Stimulated activated naive CD8-positive, alpha-beta T cell treated with anti-CD3 and anti-CD28 coated beads, Interleukin-15, Interleukin-2, amounts not matched to agents 100 U/mL and 50 U/mL, for 24 hours (primary cell): ENCODE results near the gene YPEL3.

Experiments
- ATAC-seq: fragments of 150-1000 bp; cut with Tn5 transposase; one replicate; pipeline ENCODE4 v1.10.0; 2021
- DNase-seq: peaks from one replicate; pipeline ENCODE4 v3.0.0; 2021

YPEL3 gene

DNA sequence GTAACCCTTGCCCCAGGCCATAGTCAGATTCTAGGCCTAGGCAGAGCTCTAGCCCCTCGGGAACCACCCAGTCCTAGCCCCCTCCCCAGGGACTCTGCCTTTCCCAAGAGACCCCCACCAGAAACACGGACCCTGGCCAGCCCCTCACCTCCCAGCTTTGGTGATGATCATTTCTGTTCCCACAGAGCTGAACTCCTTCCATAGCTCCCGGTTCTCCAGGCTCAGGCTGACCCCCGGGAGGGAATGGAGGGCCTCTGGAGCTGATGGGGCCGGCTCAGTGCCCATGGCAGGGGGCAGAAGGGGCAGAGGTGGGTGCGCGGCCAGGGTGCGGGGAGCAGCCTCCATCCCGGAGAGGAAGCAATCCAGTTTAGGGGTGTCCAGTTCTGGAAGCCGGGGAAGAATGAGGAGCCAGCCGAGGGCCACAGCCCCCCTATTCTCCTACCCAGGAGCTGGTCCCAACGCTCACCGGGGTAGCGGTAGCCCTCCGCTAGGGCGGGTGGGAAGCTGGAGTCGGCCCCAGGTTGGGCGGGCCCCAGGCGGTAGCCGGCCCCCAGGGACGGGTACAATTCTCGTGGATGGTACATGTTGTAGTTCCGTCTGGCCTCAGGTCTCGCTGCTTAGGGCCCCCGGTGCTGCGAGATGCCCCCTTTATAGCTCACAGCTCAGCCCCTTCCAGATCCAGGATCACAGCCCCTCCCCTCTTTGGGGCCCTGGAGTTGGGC lies 5.2 kb downstream of the YPEL3 start:
- DNase-seq (no peak), ATAC-seq (no peak)

GRCh38 chr16:30088832-30089624 lies 7.0 kb downstream of the YPEL3 start:
- DNase-seq (no peak), ATAC-seq (no peak)

- no peak for DNase-seq
- no peak for ATAC-seq
Observed at GRCh38 chr16:30088237-30088831, 7.7 kb downstream of the YPEL3 start.

DNA sequence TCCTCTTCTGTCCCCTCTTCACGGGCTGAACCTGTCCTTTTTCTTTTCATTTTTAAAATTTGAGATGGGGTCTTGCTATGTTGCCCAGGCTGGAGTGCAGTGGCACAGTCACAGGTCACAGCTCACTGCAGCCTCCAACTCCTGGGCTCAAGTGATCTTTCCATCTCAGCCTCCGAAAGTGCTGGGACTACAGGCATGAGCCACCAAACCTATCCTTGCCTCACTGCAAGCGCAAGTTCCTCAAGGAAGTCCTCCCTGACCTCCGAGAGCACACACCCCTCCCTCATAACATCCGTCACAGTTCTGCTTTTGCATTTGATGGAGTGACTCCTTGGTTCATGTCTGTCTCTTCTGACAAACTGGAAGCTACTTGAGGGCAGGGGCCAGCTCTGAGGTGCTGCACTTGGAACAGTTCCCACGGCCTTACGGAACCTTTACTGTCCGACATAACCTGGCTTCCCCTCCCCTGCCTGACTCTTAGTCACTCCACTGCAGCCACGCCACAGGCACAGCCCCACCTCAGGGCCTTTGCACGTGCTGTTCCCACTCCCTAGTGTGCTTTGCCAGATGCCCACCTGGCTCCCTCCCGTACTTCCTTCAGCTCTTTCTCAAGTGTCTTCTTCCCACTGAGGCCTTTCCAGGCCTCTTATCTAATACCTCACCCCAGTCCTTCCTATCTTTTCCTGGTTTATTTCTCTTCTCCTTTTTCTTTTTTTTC lies 8.7 kb downstream of the YPEL3 start:
- no peak for DNase-seq
- no peak for ATAC-seq

GRCh38 chr16:30086291-30087140 lies 9.5 kb downstream of the YPEL3 start:
- no peak for ATAC-seq

GRCh38 chr16:30085820-30086219 lies 10.2 kb downstream of the YPEL3 start:
- ATAC-seq: no peak
- no peak for DNase-seq

More at GRCh38 chr16:30086291-30087140, 9.5 kb downstream of the YPEL3 start:
- DNase-seq: no peak

GRCh38 chr16:30085247-30085646 lies 10.8 kb downstream of the YPEL3 start:
- DNase-seq: no peak
- ATAC-seq: no peak

DNA sequence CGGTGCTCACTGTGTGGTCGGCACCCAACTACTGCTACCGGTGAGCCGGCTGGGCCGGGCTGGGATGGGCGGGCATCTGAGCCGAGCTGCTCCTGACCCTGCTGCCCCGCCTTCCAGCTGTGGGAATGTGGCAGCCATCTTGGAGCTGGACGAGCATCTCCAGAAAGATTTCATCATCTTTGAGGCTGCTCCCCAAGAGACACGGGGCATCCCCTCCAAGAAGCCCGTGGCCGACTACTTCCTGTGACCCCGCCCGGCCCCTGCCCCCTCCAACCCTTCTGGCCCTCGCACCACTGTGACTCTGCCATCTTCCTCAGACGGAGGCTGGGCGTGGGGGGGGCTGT lies 11.2 kb downstream of the YPEL3 start:
- DNase-seq: no peak
- ATAC-seq: no peak

GRCh38 chr16:30084096-30084815 lies 11.8 kb downstream of the YPEL3 start:
- no peak for ATAC-seq
- DNase-seq: no peak

DNA sequence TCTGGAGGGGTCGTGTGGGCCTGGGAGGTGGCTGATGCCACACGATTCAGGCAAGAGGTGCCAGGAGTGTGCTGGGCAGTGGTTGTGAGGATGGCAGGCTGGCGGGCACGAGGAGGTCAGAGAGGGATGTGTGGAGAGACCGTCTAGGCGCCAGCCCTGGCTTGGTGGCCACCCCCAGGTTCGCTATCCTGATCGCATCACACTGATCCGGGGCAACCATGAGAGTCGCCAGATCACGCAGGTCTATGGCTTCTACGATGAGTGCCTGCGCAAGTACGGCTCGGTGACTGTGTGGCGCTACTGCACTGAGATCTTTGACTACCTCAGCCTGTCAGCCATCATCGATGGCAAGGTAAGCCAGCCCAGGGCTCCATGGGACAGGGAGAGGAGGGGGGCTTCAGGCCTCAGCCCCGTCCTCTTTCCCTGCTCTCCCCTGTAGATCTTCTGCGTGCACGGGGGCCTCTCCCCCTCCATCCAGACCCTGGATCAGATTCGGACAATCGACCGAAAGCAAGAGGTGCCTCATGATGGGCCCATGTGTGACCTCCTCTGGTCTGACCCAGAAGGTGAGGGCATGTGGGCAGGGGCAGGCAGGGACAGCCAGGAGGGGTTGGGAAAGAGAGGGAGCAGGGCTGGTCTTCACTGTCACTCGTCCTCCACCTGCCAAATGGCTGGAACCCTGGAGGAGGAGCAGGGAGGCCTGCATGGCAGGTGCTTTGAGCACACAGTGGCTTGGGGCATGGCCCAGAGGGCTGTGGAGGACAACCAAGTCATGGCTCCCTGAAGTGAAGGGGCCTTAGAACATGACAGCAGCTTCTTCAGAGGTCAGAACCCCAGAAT lies 12.6 kb downstream of the YPEL3 start:
- DNase-seq: no peak
- no peak for ATAC-seq

DNA sequence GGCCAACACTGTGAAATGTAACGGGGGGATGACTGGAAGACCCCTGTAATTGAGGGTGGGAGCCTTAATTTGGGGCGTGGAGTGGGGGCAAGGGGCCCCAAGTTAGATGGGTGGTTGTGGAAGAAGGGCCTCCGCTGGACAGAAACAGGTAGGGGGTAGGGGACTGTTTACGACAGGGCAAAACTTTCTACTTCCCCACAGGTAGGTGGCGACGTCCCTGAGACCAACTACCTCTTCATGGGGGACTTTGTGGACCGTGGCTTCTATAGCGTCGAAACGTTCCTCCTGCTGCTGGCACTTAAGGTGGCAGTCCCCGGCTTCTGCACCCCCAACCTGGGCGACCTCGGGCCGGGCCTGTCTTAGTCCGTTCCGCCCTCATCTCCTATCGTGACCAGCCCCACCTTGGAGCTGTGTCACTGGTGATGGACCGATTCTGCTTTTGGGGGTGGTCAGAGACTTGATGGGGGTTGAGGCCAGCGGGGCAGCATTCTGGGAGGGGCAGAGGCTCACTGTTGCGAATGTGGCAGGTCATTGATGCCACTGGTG lies 13.4 kb downstream of the YPEL3 start:
- no peak for DNase-seq

DNA sequence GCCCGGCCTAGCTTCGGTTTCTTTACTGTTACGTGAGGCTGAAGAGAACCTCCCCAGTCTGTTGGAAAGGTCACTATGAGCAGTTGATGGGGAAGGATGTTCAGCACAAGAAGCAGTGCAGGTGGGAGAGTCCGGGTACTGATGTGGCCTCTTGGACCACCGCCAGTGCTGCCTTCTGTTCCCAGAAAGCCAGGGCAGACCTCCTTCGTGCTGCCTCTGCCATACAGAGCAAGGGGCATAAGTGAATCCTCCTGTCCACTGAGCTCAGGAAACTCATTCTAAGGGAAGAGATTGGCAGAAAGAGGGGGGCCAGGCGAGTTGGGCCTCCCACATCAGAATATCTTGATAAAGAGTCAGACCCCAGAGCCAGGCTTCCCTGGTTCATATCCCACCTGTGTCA lies 16.5 kb downstream of the YPEL3 start:
- no peak for ATAC-seq
- DNase-seq: no peak

More for the DNA sequence above, 13.4 kb downstream of the YPEL3 start:
- ATAC-seq: no peak

- ATAC-seq (no peak), DNase-seq (no peak)
Observed at GRCh38 chr16:30078744-30079143, 17.3 kb downstream of the YPEL3 start.

- DNase-seq: no peak
- no peak for ATAC-seq
Observed at GRCh38 chr16:30077656-30078055, 18.4 kb downstream of the YPEL3 start.

DNA sequence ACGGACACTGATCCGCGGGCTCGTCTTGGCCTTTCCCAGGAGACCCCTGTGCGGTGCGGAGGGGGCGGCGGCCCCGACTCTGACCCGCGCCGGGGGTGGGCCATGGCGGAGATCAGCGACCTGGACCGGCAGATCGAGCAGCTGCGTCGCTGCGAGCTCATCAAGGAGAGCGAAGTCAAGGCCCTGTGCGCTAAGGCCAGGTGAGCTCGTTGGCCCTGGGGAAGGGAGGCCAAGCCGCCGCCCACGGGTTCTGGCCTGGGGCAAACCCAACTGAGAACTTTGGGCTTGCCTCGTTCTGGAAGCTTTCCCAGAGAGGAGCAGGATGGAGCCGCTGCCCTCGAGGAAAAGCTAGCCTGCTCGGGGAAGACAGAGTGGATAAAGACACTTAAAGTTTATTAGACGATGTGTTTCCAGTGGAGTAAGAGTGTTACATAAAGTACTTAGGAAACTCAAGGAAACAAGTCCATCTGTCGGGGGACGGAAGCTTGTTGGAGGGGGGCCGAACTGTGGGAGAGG lies 19.7 kb downstream of the YPEL3 start:
- DNase-seq: no peak

DNA sequence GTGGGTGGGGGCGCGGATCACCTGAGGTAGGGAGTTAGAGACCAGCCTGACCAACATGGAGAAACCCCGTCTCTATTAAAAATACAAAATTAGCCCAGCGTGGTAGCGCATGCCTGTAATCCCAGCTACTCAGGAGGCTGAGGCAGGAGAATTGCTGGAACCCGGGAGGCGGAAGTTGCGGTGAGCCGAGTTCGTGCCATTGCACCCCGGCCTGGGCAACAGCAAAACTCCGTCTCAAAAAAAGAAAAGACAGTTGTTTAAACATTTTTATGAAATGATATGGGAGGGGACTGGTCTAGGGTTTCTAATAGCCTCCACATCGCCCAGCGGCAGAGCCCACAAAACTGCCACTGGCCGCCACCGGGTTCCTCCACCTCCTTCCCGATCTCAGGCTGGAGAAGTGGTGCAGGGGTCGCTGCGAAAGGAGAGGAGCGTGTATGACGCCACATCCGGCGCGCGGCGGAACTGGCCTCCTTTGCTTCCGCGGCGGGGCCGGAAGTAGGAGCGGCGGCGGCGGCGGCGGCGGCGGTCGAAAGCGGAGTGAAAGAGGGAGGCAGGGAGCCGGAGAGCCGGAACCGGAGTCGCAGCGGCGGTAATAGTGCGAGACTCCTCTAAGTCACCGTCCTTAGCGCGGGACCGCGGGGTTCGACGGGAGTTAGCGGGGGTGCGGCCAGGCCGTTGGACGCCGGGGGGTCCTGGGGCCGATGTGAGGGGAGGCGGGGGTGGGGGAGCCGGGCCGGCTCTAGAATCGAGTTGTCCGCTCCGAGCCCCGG lies 20.3 kb downstream of the YPEL3 start, which contains the start of gene PPP4C:
Gene PPP4C (plus strand): TSS at position 492 of the 773 bp plus-strand sequence. CDS start 384 bp downstream, outside the sequence.
- DNase-seq: peak; percentile 93
- peak; percentile 88 for ATAC-seq

More for the DNA sequence above, 19.7 kb downstream of the YPEL3 start:
- peak; percentile 8 for ATAC-seq

- ATAC-seq: no peak
- DNase-seq: no peak
Observed at GRCh38 chr16:30070490-30070889, 25.5 kb downstream of the YPEL3 start.
